PC-3 (cell line): ENCODE results near the gene RHOBTB1. TPM values are rescaled to one million over a fixed set of nuclear protein-coding genes. Genes with fewer than 3 reads are reported as not detected.

Source experiments
- ATAC-seq: fragments of 200-7000 bp; cut with Tn5 transposase; 2 replicates; pipeline ENCODE4 v1.9.1; 2020; ENCODE audit warnings: mild to moderate bottlenecking, moderate library complexity
- BruUV-seq: library from RNA; stranded (reverse); fragments of 400-500 nt; replicated peaks from 2 replicates; lab custom pipeline; 2021; lab: Mats Ljungman, UMichigan
- CTCF ChIA-PET: fragments of 300-600 bp; sonication (Branson Sonifier 250); formaldehyde crosslinking; loops from one replicate; lab custom pipeline; 2022; ENCODE audit warnings: antibody characterized with exemption; lab: Charles Lee
- POLR2A ChIA-PET: fragments of 300-600 bp; sonication (Branson Sonifier 250); formaldehyde crosslinking; loops from one replicate; lab custom pipeline; 2022; ENCODE audit warnings: antibody characterized with exemption; ENCODE audit not compliant: unreplicated experiment; lab: Charles Lee
- DNase-seq: peaks from one replicate; pipeline ENCODE4 v3.0.0-alpha.2; 2015
- H2AFZ ChIP-seq: fragments of 300-600 bp; sonication (generic); 2 replicates; pipeline ENCODE4 v1.6.0; 2016; ENCODE audit warnings: antibody characterized with exemption, low read length
- H3F3A ChIP-seq: fragments of 300-600 bp; sonication (generic); one replicate; pipeline ENCODE4 v1.6.0; 2017; ENCODE audit warnings: antibody characterized with exemption, low read length, control low read depth, mild to moderate bottlenecking; ENCODE audit not compliant: unreplicated experiment
- H3K27ac ChIP-seq: fragments of 300-600 bp; sonication (generic); 2 replicates; pipeline ENCODE4 v1.5.1; 2016; ENCODE audit warnings: mild to moderate bottlenecking, low read length
- H3K27me3 ChIP-seq: fragments of 300-600 bp; sonication (generic); 2 replicates; pipeline ENCODE4 v1.6.1; 2016; ENCODE audit warnings: low read length, mixed read lengths
- H3K36me3 ChIP-seq: fragments of 300-600 bp; sonication (generic); 2 replicates; pipeline ENCODE4 v1.6.1; 2016; ENCODE audit warnings: low read depth, mixed run types, low read length, mixed read lengths
- H3K4me1 ChIP-seq: fragments of 300-600 bp; sonication (generic); 2 replicates; pipeline ENCODE4 v1.5.1; 2016; ENCODE audit warnings: low read length; ENCODE audit not compliant: insufficient read depth
- H3K4me2 ChIP-seq: fragments of 300-600 bp; sonication (generic); 2 replicates; pipeline ENCODE4 v1.6.0; 2016; ENCODE audit warnings: low read length
- H3K4me3 ChIP-seq: fragments of 300-600 bp; sonication (generic); 2 replicates; pipeline ENCODE4 v1.5.1; 2016; ENCODE audit warnings: mild to moderate bottlenecking, low read length, mixed read lengths
- H3K79me2 ChIP-seq: fragments of 300-600 bp; sonication (generic); 2 replicates; pipeline ENCODE4 v1.6.1; 2017; ENCODE audit warnings: low read length, mixed read lengths
- H3K9ac ChIP-seq: fragments of 300-600 bp; sonication (generic); 2 replicates; pipeline ENCODE4 v1.6.0; 2016; ENCODE audit warnings: mild to moderate bottlenecking, low read length
- H3K9me2 ChIP-seq: fragments of 300-600 bp; sonication (generic); replicated peaks from 2 replicates; pipeline ENCODE4 v1.6.1; 2016; ENCODE audit warnings: mixed run types, low read length, mixed read lengths
- H3K9me3 ChIP-seq: fragments of 300-600 bp; sonication (generic); 2 replicates; pipeline ENCODE4 v1.6.1; 2016; ENCODE audit warnings: low read length, mixed read lengths
- H4K20me1 ChIP-seq: fragments of 300-600 bp; sonication (generic); 2 replicates; pipeline ENCODE4 v1.6.1; 2016; ENCODE audit warnings: low read length, mixed read lengths
- CTCF ChIP-seq: fragments of 300-600 bp; sonication (generic); conservative IDR thresholded peaks from 2 replicates; pipeline ENCODE4 v1.5.1; 2017; ENCODE audit warnings: antibody characterized with exemption, low read depth, mild to moderate bottlenecking, low read length
- EZH2 ChIP-seq: fragments of 300-600 bp; sonication (generic); IDR thresholded peaks from one replicate; pipeline ENCODE4 v1.6.1; 2017; ENCODE audit warnings: antibody characterized with exemption, mild to moderate bottlenecking, low read length; ENCODE audit not compliant: unreplicated experiment
- EZH2phosphoT487 ChIP-seq: fragments of 300-600 bp; sonication (generic); IDR thresholded peaks from 2 replicates; pipeline ENCODE4 v1.6.1; 2018; ENCODE audit warnings: mild to moderate bottlenecking, antibody characterized with exemption, low read length, borderline replicate concordance
- intact Hi-C: fragments of 100-400 bp; cut with micrococcal nuclease; formaldehyde crosslinking; loops from 2 replicates; pipeline ENCODE4 v1.9.0; 2023
- total RNA-seq: library from RNA; depleted of rRNA; stranded (reverse); fragments of >200 nt; gene quantifications from 2 replicates; pipeline ENCODE4 v1.2.3, GENCODE V29; 2014

RHOBTB1 gene
- total RNA-seq, 1 experiment from 2014 or later = 6.7 TPM

GRCh38 chr10:60901561-60902235 lies 42.3 kb downstream of the RHOBTB1 start:
- POLR2A ChIA-PET = interaction anchor here (0.6 kb wide), 1 partner anchor 99 kb away, joined by 3 read pairs; no protein-coding TSS in a partner anchor

GRCh38 chr10:60899266-60899665 lies 44.7 kb downstream of the RHOBTB1 start:
- Histone ChIP-seq H3K4me3 (no peak overlapping the region), H3K4me1 (no peaks in the 10 kb centered on the region), H3K4me2 (no peak overlapping the region), H2AFZ (no peak overlapping the region), H3K9ac (no peak overlapping the region), H3K36me3 (no peaks in the 10 kb centered on the region), H3F3A (no peaks in the 10 kb centered on the region), H3K79me2 (no peaks in the 10 kb centered on the region), H3K27ac (no peak overlapping the region), H3K9me3 (no peaks in the 10 kb centered on the region), H4K20me1 (no peaks in the 10 kb centered on the region), H3K27me3 (no peaks in the 10 kb centered on the region), H3K9me2 (no peaks in the 10 kb centered on the region)
- DNase-seq = no peak
- TF ChIP-seq CTCF = no peak
- TF ChIP-seq EZH2 = no peak
- no peak for TF ChIP-seq EZH2phosphoT487
- ChIA-PET CTCF (no interaction called here), POLR2A (no interaction called here)
- no peak for ATAC-seq
- BruUV-seq = no TSS peak
- intact Hi-C loops = no loop called here

More at GRCh38 chr10:60901561-60902235, 42.3 kb downstream of the RHOBTB1 start:
- Histone ChIP-seq H2AFZ (no peak overlapping the region), H3F3A (no peaks in the 10 kb centered on the region), H3K9me3 (no peaks in the 10 kb centered on the region), H3K9ac (no peak overlapping the region), H3K9me2 (0 out of 2 replicates have a peak, but pooled peaks cover 4% of the 10 kb centered on the region), H3K36me3 (peaks cover 3% of the 10 kb centered on the region; the same call in 1 of the 2 replicates), H3K27me3 (no peaks in the 10 kb centered on the region), H3K79me2 (no peaks in the 10 kb centered on the region), H3K4me3 (no peak overlapping the region), H4K20me1 (no peaks in the 10 kb centered on the region), H3K27ac (no peak overlapping the region), H3K4me1 (no peaks in the 10 kb centered on the region), H3K4me2 (no peak overlapping the region)
- no peak for TF ChIP-seq EZH2
- no peak for TF ChIP-seq CTCF
- TF ChIP-seq EZH2phosphoT487 = no peak
- intact Hi-C loops = no loop called here
- no TSS peak for BruUV-seq
- DNase-seq = no peak
- ATAC-seq = peak; percentile 63
- CTCF ChIA-PET = no interaction called here

GRCh38 chr10:60898321-60898720 lies 45.7 kb downstream of the RHOBTB1 start:
- ATAC-seq = no peak
- Histone ChIP-seq H2AFZ (no peak overlapping the region), H3K27me3 (no peaks in the 10 kb centered on the region), H3K9ac (no peak overlapping the region), H3K9me2 (no peaks in the 10 kb centered on the region), H3F3A (no peaks in the 10 kb centered on the region), H4K20me1 (no peaks in the 10 kb centered on the region), H3K4me1 (peaks cover 5% of the 10 kb centered on the region), H3K79me2 (no peaks in the 10 kb centered on the region), H3K36me3 (no peaks in the 10 kb centered on the region), H3K4me2 (no peak overlapping the region), H3K4me3 (no peak overlapping the region), H3K9me3 (no peaks in the 10 kb centered on the region), H3K27ac (no peak overlapping the region)
- DNase-seq = no peak
- no peak for TF ChIP-seq EZH2phosphoT487
- TF ChIP-seq EZH2 = no peak
- TF ChIP-seq CTCF = no peak
- CTCF ChIA-PET = no interaction called here
- intact Hi-C loops = no loop called here
- POLR2A ChIA-PET = no interaction called here
- BruUV-seq = no TSS peak
